Measurements from ENCODE around the gene CAV1.
A peak's percentile ranks its signal among the peaks of the same experiment; 100 is the strongest.
"Not testable (repeated sequence)": the region's sequence is repeated elsewhere in the genome, so short reads cannot be mapped to it uniquely, and the experiment has no call there.

The CAV1 gene

DNA sequence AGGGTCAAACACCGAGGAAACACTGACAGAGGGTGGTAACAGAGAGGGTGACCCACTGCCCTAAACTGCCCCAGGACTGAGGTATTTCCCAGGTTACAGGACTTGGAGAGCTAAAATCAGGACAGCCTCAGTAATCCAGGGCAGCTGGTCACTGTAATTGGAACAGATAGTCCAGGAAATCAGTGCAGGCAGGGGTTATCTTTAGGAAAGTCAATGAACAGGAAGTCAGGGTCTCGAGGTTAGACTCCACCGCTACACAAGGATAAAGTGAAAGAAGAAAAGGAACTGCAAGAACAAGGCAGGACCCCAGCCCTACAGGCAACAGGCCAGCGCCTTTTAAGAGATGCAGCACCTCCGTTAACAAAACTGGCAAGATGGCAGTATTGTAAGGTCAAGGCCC, 61.1 kb downstream of the CAV1 start:
- no peak for DNase-seq

DNA sequence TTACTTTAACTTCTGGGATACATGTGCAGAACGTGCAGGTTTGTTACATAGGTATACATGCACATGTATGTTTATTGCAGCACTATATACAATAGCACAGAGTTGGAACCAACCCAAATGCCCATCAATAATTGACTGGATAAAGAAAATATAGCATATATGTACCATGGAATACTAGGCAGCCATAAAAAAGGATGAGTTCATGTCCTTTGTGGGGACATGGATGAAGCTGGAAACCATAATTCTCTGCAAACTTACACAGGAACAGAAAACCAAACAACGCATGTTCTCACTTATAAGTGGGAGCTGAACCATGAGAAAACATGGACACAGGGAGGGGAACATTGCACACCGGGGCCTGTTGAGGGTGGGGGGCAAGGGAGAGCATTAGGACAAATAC, 62.4 kb downstream of the CAV1 start:
- not testable (repeated sequence) for DNase-seq

DNA sequence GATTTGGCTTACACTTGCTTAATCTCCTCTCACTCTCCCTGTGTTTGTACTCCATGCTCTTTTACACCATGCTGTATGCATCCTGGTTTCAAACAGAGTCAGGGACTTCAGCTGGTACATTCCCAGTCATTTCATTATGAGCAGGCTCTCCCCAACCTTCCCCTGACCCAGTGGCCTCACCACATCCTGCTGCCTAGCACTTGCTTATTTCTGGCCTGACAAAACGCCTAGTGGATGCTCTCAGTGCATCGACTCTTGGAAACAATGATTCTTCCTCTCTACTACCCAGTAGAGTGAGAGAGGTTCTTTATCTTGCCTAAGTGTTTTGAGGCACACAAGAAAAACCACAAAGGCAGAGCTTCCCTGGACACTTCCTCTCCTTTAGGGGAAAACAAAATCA, 63.4 kb downstream of the CAV1 start:
- no peak for DNase-seq

DNA sequence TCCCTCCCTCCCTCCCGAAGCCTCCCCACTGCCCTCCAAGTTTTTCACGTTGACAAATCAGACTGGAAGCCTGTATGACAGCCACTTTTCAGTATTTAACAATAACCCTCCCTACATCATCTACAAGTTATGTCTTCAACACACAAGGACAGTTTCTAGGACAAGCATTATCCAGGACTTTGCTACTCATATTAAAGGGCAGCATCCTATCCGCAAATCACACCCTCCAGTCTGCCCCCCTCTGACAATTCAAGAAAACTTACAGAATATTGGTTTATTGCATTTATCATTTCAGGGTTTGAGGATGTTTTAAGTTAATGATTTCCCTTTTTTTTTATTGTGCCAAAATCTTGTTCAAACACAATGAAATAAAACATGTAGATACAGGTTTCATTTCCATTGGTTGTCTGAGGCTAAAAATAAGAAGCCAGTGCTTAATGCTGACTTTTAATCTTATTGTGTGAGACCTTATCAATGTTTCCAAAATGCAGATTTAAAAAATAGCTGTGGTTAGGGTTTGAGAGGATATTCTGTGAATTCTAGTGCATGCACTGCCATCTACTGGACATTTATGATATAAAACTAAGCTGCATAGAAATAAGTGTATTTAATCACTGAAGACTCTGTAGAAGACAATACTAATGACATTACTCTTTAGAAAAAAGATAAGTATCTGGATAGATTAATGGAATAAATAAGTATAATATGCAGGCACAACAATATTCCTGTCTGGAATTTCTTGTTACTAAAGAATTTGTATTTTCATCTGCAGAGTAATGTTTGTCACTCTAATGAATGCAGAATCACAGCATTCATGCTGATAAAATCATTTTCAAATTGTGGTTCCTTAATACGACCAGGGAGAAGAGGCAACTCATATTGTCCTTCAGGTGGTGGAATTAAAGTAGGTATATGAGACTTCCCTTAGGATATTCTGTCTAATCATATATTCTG, 64.1 kb downstream of the CAV1 start:
- DNase-seq: peak; percentile 37

DNA sequence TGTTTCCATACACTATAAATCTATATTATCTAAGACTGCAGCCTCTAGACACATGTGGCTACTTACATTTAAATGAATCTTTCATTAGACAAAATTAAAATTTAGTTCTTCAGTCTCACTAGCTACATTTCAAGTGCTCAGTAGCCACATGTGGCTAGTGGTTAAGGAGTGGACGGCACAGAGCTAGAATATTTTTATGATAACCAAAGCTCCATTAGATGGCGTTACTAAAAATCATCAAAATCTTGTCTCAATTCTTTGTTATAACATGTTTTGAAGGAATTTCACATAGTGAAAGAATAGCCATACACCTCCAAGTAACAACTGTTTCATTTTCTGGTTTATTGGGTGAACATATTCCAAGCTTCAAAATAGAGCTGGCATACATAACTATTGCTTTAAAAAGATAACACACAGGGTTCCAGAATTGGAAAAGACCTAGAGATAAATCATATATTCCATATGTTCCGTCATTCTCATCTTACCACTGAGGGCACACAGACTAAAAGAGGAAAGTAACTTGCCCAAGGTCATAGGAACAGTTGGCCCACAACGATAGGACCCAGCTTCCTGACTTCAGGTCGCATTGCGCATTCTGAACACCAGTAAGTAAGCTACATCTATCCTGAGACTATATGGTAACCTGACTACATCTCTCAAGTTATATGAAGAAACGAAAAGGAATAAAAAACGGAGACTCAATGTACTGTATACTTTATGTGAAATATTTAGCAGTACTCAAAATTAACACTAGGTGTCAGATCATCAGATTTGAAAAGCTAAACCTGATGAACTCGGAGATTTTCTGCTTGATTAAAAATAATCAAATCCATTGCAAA, 66.6 kb downstream of the CAV1 start:
- peak; percentile 1 for DNase-seq

DNA sequence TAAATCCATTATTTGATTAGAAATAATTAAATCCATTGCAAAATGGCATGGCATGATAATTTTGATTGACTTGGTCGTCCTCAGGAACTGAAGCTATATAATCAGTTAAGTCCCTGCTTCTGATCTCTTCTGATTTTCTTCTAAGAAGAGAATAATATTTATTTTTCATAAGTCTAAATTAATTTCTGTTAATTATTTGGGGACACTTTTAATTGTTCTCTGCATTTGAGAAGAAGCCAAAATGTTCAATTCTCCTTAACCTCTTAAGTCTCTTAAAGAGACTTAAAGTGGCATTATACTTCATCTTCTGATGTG, 67.2 kb downstream of the CAV1 start:
- no peak for DNase-seq

DNA sequence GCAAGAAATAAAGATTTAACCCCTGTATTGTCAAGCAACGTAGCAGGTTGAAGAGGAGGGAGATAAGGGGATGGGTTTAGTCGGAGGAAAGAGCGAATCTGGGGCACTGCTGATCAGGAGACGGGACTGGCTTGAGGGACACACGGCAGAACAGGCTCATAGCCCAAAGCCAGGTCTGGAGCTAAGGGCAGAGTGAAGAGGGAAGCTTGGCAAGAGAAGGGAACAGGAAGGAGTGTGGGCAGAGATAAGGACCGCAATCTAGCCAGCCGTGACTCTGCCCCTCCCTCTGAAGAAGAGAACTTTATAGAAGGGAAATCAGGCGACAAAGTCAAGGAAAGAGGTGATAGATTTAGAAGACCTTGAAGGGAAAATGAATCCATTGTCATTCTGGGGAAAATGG, 67.6 kb downstream of the CAV1 start:
- no peak for DNase-seq

DNA sequence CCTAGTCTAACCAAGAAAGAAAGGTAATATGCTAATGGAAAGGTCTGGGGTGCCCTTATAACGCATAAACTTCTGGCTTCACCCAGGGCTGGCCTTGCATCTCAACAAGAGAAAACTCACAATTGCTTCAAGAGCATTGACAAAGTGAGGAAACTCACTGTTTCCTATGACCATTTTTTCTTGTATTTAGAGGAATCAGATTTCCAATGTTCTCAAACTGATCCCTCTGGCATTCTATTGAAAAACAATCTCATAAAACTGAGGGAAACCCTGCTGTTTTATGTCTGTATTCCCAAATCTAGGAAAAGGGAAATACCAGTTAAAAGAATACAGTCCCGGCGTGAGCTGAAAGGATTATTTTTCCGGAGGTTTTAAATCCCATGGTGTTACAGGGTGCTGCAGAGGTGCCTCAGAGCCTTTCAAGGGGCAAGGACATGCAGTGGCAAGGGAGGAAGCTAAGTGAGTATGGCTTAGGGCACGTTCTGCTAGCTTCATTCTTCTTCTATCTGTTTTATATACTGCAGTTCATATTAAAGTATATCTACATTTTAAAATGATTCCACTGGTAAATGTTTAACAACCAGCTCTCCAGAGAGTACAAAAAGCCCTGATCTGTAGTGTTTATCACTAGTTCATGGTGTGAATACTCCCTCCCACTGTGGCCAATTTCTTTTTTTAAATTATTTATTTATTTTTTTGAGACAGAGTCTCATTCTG, 68.7 kb downstream of the CAV1 start:
- DNase-seq: no peak

DNA sequence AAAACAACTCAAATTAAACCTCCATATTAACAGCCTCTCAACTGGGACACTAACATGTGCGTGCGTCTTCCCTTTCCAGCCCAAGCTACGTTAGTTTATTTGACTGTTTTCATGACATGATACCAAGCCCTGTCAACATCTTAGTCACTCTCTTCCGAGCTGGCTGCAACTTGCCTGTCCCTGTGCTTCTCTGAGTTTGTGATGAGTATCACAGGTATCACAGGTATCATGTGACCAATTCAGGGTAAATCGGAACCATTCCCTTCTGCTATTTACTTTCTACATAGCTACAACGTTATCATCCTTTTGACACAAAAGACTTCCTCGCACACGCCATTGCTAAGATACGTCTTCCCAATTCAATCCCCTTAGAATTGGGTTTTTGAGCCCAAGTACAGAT, 70.2 kb downstream of the CAV1 start:
- no peak for DNase-seq

DNA sequence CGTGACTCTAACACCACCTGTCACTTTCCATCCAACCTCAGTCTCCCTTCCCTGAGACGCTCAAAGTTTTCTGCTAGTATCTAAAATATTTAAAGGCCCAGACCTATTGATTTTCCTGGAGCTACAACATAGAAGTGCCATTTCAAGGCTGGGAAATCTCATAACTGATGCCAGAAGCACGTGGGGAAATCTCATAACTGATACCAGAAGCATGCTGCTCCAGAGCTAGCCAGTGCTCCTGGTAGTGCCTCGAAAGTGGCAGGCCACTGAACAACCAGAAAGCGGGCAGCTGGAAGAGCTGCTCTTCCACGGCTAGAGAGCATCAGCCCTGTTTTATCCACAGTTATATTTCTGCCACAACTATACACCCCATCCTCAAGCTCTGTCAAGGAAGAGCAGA, 72.5 kb downstream of the CAV1 start:
- no peak for DNase-seq

DNA sequence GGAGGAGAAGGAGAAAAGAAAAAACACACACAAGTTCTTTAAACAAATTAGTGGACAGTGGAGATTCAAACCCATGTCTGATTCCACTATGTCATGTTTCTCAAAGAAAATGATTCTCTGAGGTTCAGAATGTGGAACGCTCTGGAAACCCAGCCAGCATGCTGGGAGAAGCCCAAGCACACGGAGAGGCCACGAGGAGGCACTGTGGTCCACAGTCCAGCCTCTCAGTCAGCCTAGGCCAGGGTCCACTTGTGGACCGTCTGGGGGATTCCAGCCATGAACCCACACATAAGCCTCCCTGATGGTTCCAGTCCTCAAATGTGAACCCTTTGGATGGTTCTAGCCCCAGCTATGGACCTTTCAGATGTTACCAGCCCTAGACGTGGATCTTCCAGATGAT, 73.4 kb downstream of the CAV1 start:
- no peak for DNase-seq

DNA sequence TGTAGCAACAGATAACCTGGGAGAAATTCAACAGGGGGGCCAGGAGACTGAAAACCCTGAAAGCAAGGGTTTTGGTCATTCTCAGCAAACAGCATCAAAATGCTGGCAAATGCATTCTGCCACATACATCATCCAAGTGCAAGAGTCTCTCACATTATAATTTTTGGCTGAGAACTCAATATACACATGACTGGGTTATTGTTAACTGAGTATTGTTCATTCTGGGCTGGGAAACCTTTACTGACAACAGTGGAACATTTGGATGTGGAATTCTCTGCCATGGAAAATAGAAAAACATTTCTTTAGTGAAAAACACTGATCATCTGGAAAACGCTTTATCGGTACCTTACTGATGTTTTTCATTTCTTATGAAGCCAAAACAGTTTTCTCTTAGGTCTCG, 74.0 kb downstream of the CAV1 start:
- no peak for DNase-seq

DNA sequence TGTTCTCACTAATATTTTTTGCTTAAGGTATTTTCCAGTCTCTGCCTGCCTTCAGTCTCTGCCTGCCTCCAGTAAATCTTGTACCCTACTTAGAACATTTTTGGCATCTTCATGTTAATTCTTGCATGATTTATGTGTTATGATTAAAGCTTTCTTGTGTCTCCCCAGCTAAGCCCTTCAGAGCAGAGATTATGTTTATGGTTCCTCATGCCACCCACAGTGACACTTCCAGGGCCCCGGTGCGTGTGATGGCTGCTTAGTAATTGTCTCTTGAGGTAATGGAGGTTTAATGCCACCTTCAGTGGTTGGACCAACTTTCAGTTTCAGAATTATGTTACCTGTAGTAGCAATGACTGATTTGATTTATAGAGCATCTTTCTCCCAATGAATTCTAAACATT, 76.6 kb downstream of the CAV1 start:
- DNase-seq: no peak

DNA sequence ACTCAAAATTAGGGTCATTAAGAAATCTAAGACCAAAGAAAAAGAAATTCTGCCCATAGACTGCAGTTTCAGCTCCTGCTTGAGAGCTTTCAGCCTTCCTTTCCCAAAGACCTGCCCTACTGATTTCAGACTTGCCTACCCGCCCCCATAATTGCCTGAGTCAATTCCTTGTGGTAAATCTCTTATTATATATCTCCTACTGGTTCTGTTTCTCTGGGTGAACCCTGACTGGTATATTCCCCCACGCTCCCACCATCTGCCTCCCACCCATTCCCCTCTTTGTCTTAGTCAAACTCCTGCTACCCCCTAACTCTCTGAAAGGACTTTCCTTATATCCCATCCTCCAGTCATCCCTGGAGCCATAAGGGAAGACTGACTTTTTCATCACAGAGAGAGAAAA, 82.5 kb downstream of the CAV1 start:
- no peak for DNase-seq

DNA sequence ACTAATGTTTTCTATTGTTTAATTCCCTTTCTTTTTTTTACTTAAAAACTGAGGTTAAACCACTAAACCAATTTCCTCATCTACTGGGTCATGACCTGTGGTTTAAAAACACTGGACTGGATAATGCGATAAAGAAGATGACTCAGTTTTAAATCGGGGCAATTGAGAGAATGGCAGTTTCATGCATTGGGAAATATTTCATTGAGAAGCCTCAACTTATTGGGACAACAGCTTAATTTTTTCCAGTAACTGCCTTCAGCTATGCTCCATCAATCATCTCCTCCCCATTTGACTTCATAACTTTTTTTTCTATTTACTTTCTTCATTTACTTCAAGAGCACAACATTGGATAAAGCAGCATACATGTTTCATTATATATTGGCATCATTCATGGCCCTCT, 85.4 kb downstream of the CAV1 start:
- DNase-seq: no peak

DNA sequence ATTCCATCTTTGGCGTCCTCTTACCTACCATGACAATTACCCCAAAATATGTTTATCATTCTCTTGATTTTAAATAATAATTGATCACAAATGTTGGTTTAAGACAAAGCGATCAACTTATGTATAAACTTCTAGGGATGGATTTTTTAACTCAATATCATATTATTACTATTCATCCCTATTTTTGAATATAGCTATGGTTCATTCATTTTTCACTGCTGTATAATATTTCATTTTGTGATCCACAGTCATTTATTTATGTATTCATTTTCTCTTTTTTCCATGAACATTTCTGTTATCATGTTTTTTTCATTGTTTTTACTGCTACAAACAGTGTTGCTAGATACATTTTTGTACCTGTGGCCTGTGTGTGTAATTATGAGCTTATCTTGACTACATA, 85.9 kb downstream of the CAV1 start:
- no peak for DNase-seq

Measured in NCI-H1092 (cell line).